Ovary (tissue), 3 donors: Measurements from ENCODE around the gene TMA7B.

Experiments
- CTCF ChIP-seq, 3 donors: fragments of 450-650 bp in 2 of 3; fragments of 200-600 bp in 1 of 3; IDR thresholded peaks; one replicate each; pipeline versions ENCODE4 v1.5.1 to v1.8.0; 2016 to 2022; ENCODE audit warnings: antibody characterized with exemption in 3 of 3, mild to moderate bottlenecking in 1 of 3
- EP300 ChIP-seq: sonication (generic); formaldehyde crosslinking; IDR thresholded peaks from one replicate; pipeline ENCODE4 v1.6.1; 2017; ENCODE audit warnings: antibody characterized with exemption
- donor health status: DM: no; HTN: no; CAD: no.

- no peak for TF ChIP-seq CTCF (IDR thresholded peaks at IDR 0.05)
- no peak for TF ChIP-seq EP300
Observed at GRCh38 chr22:39966470-39966869, 6.3 kb downstream of the TMA7B start.
